HT-29 (cell line): ENCODE measurements around the gene PKHD1. TPM values are rescaled to one million over a fixed set of nuclear protein-coding genes. Genes with fewer than 3 reads are reported as not detected.
A peak's percentile ranks its signal among the peaks of the same experiment; 100 is the strongest.

Experiments used
- DNase-seq: peaks from one replicate; pipeline ENCODE4 v3.0.0-alpha.2; 2015; ENCODE audit warnings: low spot score
- total RNA-seq: library from RNA; depleted of rRNA; stranded (reverse); fragments of >200 nt; shearing (Covaris generic); gene quantifications from 2 replicates; pipeline ENCODE4 v1.2.3, GENCODE V29; 2014

Gene PKHD1
- total RNA-seq, 1 experiment from 2014 or later, result 0.10 TPM

GRCh38 chr6:52103623-52104022, 16.2 kb upstream of the PKHD1 start:
- DNase-seq, result no peak

DNA sequence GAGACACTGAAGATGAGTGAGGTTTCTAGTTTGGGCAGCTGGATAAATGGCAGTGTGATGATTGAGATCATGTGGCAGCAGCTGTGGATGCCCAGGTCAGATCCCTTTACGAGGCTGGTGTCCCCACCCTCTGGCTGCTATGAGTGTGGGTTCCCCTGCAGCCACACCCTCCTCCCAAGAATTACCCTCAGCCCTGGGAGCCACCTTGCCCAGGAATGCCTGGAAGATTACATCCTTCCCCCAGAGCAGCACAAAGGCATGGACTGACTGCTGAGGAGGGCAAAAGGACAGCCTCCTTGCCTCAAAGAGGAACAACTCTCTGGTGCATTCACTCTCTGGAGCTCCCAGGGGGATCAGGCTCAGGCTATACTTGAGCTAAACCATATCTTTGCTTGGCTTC, 15.0 kb upstream of the PKHD1 start:
- no peak for DNase-seq

GRCh38 chr6:52098721-52099120, 11.3 kb upstream of the PKHD1 start:
- DNase-seq, result no peak

- peak; percentile 32 for DNase-seq
Observed at GRCh38 chr6:52089758-52090348, 2.4 kb upstream of the PKHD1 start.

DNA sequence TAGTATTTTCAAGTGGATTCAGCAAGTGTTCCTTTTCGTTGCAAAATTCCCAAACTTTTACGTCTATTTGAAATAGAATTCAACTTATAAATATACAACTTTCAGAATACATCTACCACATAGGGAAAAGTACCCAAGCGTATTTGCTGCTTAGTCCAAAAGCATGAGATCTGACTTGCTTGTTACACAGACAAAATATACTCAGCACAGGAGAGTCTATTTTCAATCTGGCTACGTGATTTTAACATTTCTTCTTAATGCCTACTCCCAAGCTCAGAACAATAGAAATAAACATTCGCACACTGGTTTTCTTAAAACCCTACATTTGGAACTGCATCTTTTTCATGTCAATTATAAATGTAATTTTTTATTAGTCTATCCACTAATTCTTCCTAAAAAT, 672 bp downstream of the PKHD1 start:
- DNase-seq, result no peak

GRCh38 chr6:52081237-52081636, 6.2 kb downstream of the PKHD1 start:
- DNase-seq, result no peak

GRCh38 chr6:52077961-52078625, 9.3 kb downstream of the PKHD1 start:
- DNase-seq, result no peak

- DNase-seq, result peak; percentile 25
Observed at GRCh38 chr6:52077180-52077884, 10.1 kb downstream of the PKHD1 start.

DNA sequence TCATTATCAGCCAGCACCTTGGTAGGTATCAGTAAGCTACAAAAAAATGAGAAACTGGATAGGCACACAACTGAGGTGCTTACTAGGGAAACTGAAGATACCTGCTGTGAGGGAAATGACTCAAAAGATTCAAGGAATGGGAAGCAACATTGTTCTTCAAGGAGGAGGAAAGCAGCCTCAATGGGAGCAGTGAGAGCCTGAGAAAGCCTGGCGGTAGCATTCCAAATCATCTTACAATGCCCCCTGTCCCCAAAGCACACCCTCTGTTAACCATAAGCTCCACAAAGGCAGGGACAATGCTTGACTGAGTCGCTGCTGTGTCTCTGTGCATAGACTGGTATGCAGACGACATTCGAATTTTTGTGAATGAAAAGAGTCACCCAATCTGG, 10.6 kb downstream of the PKHD1 start:
- DNase-seq, result no peak

GRCh38 chr6:52074716-52075115, 12.7 kb downstream of the PKHD1 start:
- no peak for DNase-seq

DNA sequence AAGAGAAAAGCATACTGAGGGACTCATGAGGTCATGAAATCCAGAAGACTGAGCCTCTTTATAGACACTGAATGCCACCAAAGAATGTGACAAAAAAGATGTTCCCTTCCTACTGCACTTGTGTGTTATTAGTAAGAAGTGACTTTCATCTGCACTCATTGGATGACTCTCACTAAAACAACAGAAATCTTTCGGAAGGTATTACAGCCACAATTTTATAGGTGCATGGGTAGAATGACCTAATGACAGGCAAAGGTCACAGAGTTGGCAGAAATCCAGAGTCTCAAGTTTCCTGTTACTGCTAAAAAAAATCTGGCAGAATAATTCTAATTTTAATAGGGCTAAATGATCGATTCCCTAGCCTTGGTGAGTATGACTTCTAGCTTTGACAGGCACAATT, 13.3 kb downstream of the PKHD1 start:
- no peak for DNase-seq

DNA sequence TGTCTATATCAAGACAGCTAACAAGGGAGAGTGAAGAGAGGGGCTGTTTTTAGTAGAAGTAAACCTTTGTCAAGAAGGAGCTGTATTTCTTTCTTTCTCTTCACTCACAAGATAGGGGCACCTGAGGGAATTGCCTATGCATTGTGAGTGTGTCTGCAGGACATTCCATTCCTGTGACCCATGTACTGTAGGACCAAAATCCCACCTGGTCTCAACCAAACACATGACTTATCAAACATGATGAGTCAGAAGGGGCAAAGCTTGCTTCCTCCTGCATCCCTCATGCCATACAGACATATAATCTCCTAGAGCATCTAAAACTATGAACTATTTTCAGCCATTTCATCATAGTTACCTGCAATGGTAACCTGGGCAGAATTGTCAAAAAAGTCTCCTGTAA, 21.8 kb downstream of the PKHD1 start:
- no peak for DNase-seq

GRCh38 chr6:52063584-52064344, 23.6 kb downstream of the PKHD1 start:
- peak; percentile 62 for DNase-seq

DNA sequence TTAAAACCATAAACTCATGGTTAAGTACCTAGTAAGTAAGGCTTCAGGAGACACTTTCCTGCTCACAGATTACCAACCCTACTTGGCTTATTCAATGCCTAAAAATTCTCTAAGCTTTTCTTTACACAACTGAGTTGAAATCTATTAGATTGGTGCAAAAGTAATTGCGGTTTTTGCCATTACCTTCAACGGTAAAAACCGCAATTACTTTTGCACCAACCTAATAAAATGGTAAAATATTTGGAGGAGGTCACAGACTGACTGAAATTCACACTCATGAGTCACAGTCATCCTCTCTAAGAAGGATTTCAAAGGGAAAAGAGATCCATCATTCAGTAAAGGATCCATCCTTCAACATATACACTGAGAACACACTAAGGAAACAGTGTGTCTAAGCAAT, 25.9 kb downstream of the PKHD1 start:
- DNase-seq, result no peak

DNA sequence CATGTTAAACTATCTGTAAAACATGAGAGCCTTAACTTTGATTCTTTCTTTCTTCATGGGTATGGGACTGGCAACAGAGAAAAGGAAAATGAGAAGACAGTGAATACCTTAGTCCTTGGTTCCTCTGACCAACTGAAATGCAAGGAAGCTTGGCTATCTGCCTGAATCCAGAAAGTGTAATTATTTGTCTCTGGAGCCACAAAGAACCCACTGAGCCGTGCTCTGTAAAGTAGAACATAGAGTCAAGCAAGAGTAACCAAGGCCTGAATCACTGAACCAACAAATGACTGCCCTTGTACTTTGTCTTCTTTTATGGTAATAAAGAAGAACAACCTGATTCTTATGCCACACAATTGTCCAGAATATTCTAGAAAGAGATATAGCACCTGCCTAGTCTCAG, 27.6 kb downstream of the PKHD1 start:
- no peak for DNase-seq

GRCh38 chr6:52055451-52055850, 32.0 kb downstream of the PKHD1 start:
- DNase-seq, result no peak

DNA sequence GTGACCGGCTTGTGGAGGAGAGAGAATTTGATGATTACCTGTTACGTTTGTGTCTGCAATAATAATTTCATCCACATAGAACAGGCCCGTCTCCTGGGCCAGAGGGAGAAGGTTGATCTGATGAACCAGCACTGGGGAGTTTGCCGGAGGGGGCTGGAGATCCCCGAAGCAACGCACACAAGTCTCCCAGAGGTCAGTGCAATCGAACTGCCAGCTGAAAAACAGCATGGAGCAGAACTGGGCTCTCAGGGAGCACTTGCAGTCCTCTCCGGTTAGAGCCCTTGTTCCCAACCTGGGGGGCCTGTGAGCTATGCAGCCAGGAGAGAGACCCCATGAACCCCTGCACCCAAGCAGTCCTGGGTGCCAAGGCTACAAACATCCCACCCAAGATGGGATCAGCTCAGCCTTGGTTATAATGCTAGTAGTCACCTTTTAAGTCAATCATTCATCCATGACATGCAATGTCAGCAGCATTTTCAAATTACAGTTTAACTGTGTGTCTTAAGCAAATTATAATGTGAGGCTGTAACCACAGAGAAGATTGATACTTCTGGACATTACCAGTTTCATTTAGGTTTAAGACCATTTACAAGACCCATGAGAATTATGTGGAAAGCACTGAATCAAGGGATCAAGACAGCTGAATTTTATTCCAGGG, 34.2 kb downstream of the PKHD1 start:
- no peak for DNase-seq

DNA sequence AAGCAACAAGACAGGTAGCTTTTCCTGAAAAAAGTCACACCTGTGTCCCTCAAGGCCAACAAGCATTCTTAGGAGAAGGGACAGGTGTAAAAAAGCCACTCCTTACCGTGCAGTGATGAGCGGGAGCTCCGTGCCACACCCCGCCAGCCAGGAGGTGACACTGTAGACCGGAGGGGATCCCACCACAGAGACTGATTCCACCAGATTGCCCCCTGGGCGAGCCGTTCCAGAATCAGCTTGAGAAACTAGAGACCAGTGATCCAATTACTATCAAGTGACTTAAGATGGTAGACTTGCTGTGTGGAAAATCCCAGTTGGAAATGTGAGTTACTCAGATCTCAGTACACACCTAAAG, 37.4 kb downstream of the PKHD1 start:
- no peak for DNase-seq

DNA sequence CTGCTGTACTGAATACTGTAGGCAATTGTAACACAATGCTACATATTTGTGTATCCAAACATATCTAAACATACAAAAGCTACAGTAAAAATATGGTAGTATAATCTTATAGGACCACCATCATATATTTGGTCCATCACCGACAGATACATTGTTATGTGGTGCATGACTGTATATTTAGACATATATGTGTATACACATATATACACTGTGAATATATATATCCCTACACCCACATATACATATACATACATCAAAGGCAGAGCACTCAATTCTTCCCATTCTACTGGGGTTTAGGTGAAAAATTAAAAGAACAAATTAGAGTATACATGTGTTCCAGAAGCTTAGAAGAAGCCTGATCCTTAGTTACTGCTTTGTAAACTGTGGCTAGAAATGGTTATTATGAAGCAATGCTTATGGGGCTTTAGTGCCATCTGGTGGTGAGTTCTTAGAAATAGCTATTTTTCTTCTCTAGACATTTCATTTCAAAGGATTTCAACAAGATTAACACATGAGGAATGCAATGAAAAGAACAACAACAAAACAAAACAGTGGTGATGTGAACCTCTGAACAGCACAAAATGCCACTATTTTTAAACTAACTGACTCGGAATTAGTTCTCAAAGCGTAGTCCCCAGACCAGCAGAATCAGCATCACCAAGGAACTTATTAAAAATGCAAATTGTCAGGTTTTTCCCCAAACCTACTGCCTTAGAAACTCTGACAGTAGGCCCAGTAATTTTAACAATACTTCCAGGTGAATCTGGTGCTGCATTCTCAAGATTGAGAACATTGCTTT, 38.0 kb downstream of the PKHD1 start:
- DNase-seq, result peak; percentile 77

DNA sequence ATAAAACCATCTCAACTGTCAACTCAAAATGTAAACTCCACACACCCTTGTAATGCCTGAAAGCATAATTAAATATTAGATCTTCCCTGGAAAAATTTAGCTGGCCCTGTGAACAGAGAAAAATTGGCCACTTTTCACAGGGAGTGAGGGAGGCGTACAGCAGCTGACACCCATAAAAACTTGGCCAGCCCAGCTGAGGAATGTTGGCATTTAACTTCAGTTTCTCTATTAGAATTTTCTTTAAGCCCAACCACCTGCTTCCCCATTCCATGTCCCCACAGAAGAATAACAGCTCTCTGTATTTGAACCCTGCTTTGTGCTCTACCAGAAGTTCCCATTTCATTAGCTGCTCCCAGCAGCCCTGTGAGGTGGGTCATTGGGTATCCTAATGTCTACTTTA, 41.0 kb downstream of the PKHD1 start:
- peak; percentile 69 for DNase-seq

- no peak for DNase-seq
Observed at GRCh38 chr6:52045481-52045880, 41.9 kb downstream of the PKHD1 start.
